ENCODE measurements around the gene THYN1. TPM values are rescaled to one million over a fixed set of nuclear protein-coding genes. Genes with fewer than 3 reads are reported as not detected.
"Not testable (repeated sequence)": the region's sequence is repeated elsewhere in the genome, so short reads cannot be mapped to it uniquely, and the experiment has no call there.

Gene THYN1
- total and polyA plus RNA-seq, 4 donors, result 30.1 to 67.4 (median 35.8) TPM

- ATAC-seq (ENCODE audit: insufficient read depth, low FRiP score), result no peak
- H3K36me3 ChIP-seq (ENCODE audit: control insufficient read depth in 4 of 4, insufficient read depth in 4 of 4, low read length in 4 of 4), result peaks cover 7 to 43% (median 25%) of the 10 kb centered on the region in 4 donors
- no peak for TF ChIP-seq CTCF (IDR thresholded peaks at IDR 0.05; ENCODE audit: control extremely low read depth, extremely low read depth)
Observed at GRCh38 chr11:134260503-134260902, 7.4 kb upstream of the THYN1 start.

GRCh38 chr11:134258577-134258976 lies 5.4 kb upstream of the THYN1 start:
- H3K27me3 ChIP-seq (ENCODE audit: control insufficient read depth in 3 of 3, insufficient read depth in 3 of 3, low read length in 2 of 3), result no peaks in the 10 kb centered on the region
- 69 to 91% methylated on average over 4 of the region's 4 CpGs for WGBS, 2 donors
- no peak overlapping the region for H3K9ac ChIP-seq (ENCODE audit: insufficient read depth in 1 of 2, low read length in 2 of 2)
- H3K36me3 ChIP-seq (ENCODE audit: control insufficient read depth in 4 of 4, insufficient read depth in 4 of 4, low read length in 4 of 4), result peaks cover 7 to 39% (median 25%) of the 10 kb centered on the region in 4 donors
- TF ChIP-seq CTCF (IDR thresholded peaks at IDR 0.05; ENCODE audit: control extremely low read depth, extremely low read depth), result no peak
- no peaks in the 10 kb centered on the region for H3K9me3 ChIP-seq (ENCODE audit: control insufficient read depth in 4 of 4, insufficient read depth in 3 of 4, low read length in 3 of 4)
- ATAC-seq (ENCODE audit: insufficient read depth, low FRiP score) (peak; percentile 48), DNase-seq (no peak)
- H3K4me1 ChIP-seq (ENCODE audit: control insufficient read depth in 5 of 5, insufficient read depth in 5 of 5, low read length in 5 of 5), result peaks cover 0 to 7% (median 0%) of the 10 kb centered on the region in 5 donors
- no peak overlapping the region for H3K27ac ChIP-seq (ENCODE audit: low read depth in 1 of 2, low read length in 1 of 2)
- no peak overlapping the region for H3K4me3 ChIP-seq

More at GRCh38 chr11:134260503-134260902, 7.4 kb upstream of the THYN1 start:
- no peak overlapping the region for H3K9ac ChIP-seq (ENCODE audit: insufficient read depth in 1 of 2, low read length in 2 of 2)
- DNase-seq, result no peak
- H3K4me1 ChIP-seq (ENCODE audit: control insufficient read depth in 5 of 5, insufficient read depth in 5 of 5, low read length in 5 of 5), result no peaks in the 10 kb centered on the region
- H3K9me3 ChIP-seq (ENCODE audit: control insufficient read depth in 4 of 4, insufficient read depth in 3 of 4, low read length in 3 of 4), result no peaks in the 10 kb centered on the region
- H3K27ac ChIP-seq (ENCODE audit: low read depth in 1 of 2, low read length in 1 of 2), result no peak overlapping the region
- no peak overlapping the region for H3K4me3 ChIP-seq
- H3K27me3 ChIP-seq (ENCODE audit: control insufficient read depth in 3 of 3, insufficient read depth in 3 of 3, low read length in 2 of 3), result no peaks in the 10 kb centered on the region

GRCh38 chr11:134257101-134257500 lies 3.9 kb upstream of the THYN1 start:
- ATAC-seq (ENCODE audit: insufficient read depth, low FRiP score), result no peak
- no peak for TF ChIP-seq CTCF (IDR thresholded peaks at IDR 0.05; ENCODE audit: control extremely low read depth, extremely low read depth)

GRCh38 chr11:134255184-134255561 lies 2.0 kb upstream of the THYN1 start:
- not testable (repeated sequence) for H3K27ac ChIP-seq (ENCODE audit: low read depth in 1 of 2, low read length in 1 of 2); H3K4me3 ChIP-seq; DNase-seq; H3K9ac ChIP-seq (ENCODE audit: insufficient read depth in 1 of 2, low read length in 2 of 2); ATAC-seq (ENCODE audit: insufficient read depth, low FRiP score); H3K27me3 ChIP-seq (ENCODE audit: control insufficient read depth in 3 of 3, insufficient read depth in 3 of 3, low read length in 2 of 3); H3K9me3 ChIP-seq (ENCODE audit: control insufficient read depth in 4 of 4, insufficient read depth in 3 of 4, low read length in 3 of 4)
- Histone ChIP-seq H3K4me1 (ENCODE audit: control insufficient read depth in 5 of 5, insufficient read depth in 5 of 5, low read length in 5 of 5) (peaks cover 0 to 16% (median 4%) of the 10 kb centered on the region in 5 donors), H3K36me3 (ENCODE audit: control insufficient read depth in 4 of 4, insufficient read depth in 4 of 4, low read length in 4 of 4) (peaks cover 5 to 24% (median 17%) of the 10 kb centered on the region in 4 donors)
- WGBS, 2 donors, result 97 to 98% methylated on average over 5 of the region's 5 CpGs

More at GRCh38 chr11:134257101-134257500, 3.9 kb upstream of the THYN1 start:
- H3K27ac ChIP-seq (ENCODE audit: low read depth in 1 of 2, low read length in 1 of 2), result no peak overlapping the region
- peaks cover 0 to 11% (median 2%) of the 10 kb centered on the region in 5 donors for H3K4me1 ChIP-seq (ENCODE audit: control insufficient read depth in 5 of 5, insufficient read depth in 5 of 5, low read length in 5 of 5)
- H3K9ac ChIP-seq (ENCODE audit: insufficient read depth in 1 of 2, low read length in 2 of 2), result no peak overlapping the region
- H3K4me3 ChIP-seq, result no peak overlapping the region
- WGBS, 2 donors, result 95 to 96% methylated on average over 11 of the region's 11 CpGs
- no peaks in the 10 kb centered on the region for H3K9me3 ChIP-seq (ENCODE audit: control insufficient read depth in 4 of 4, insufficient read depth in 3 of 4, low read length in 3 of 4)
- no peak for DNase-seq
- no peaks in the 10 kb centered on the region for H3K27me3 ChIP-seq (ENCODE audit: control insufficient read depth in 3 of 3, insufficient read depth in 3 of 3, low read length in 2 of 3)
- H3K36me3 ChIP-seq (ENCODE audit: control insufficient read depth in 4 of 4, insufficient read depth in 4 of 4, low read length in 4 of 4), result peaks cover 6 to 30% (median 15%) of the 10 kb centered on the region in 4 donors
